ENCODE results near the gene NOTCH4. TPM values are rescaled to one million over a fixed set of nuclear protein-coding genes. Genes with fewer than 3 reads are reported as not detected.
A peak's percentile ranks its signal among the peaks of the same experiment; 100 is the strongest.

The NOTCH4 gene
- total and polyA plus RNA-seq, 9 of the 15 experiments (the other 6 are each of a cell fraction or from before 2014, with no cell fraction given), result 0.24 to 4.3 (median 1.7) TPM

GRCh38 chr6:32255199-32256153, 31.6 kb upstream of the NOTCH4 start:
- ATAC-seq, result peak; percentile 99
- intact Hi-C loops (cut with micrococcal nuclease), result no loop called here
- no peak for TF ChIP-seq ZSCAN32 (CRISPR knock-in tag; IDR thresholded peaks at IDR 0.05)
- TF ChIP-seq AFF4 (CRISPR knock-in tag; IDR thresholded peaks at IDR 0.05), result no peak
- no peak for TF ChIP-seq SAFB2 (IDR thresholded peaks at IDR 0.05; ENCODE audit: borderline replicate concordance, low read depth, low read length, severe bottlenecking)
- peak; percentile 61; the same call in 1 of the 2 replicates for TF ChIP-seq ARID1B (IDR thresholded peaks at IDR 0.05)
- TF ChIP-seq BCOR (IDR thresholded peaks at IDR 0.05), result no peak
- TF ChIP-seq KLF16 (IDR thresholded peaks at IDR 0.05), result peak; percentile 45; the same call in 1 of the 2 replicates
- TF ChIP-seq JUN (IDR thresholded peaks at IDR 0.05; ENCODE audit: borderline replicate concordance, low read depth, low read length), result peak; percentile 85
- TF ChIP-seq JUN (CRISPR knock-in tag; IDR thresholded peaks at IDR 0.05; ENCODE audit: borderline replicate concordance), result no peak
- 0 out of 2 replicates have a peak, but pooled peaks have one; percentile 28 for TF ChIP-seq EHMT2 (IDR thresholded peaks at IDR 0.05)
- TF ChIP-seq CTCF (IDR thresholded peaks at IDR 0.05 in 2 of 3, conservative IDR thresholded peaks at IDR 0.05 in 1 of 3; ENCODE audit: insufficient read depth in 2 of 3, low read depth in 1 of 3, low read length in 3 of 3), result peak; percentile 57 to 89 (median 67)
- TF ChIP-seq SMARCE1 (IDR thresholded peaks at IDR 0.05), result 0 out of 2 replicates have a peak, but pooled peaks have one; percentile 56
- TF ChIP-seq ZSCAN29 (IDR thresholded peaks at IDR 0.05), result 0 out of 2 replicates have a peak, but pooled peaks have one; percentile 30
- no peak for TF ChIP-seq SNIP1 (IDR thresholded peaks at IDR 0.05; ENCODE audit: low read depth)
- TF ChIP-seq TEAD4 (IDR thresholded peaks at IDR 0.05; ENCODE audit: low read length), result peak; percentile 91
- TF ChIP-seq TEAD4 (CRISPR knock-in tag; IDR thresholded peaks at IDR 0.05; ENCODE audit: borderline replicate concordance), result peak; percentile 74; the same call in 1 of the 2 replicates
- TF ChIP-seq GATAD2B (IDR thresholded peaks at IDR 0.05; ENCODE audit: borderline replicate concordance), result no peak
- 0 out of 2 replicates have a peak, but pooled peaks have one; percentile 35 for TF ChIP-seq POLR2A (conservative IDR thresholded peaks at IDR 0.05)

More at GRCh38 chr6:32255199-32256153, 31.6 kb upstream of the NOTCH4 start:
- Histone ChIP-seq H3K27me3 (ENCODE audit: control insufficient read depth in 2 of 2, insufficient read depth in 2 of 2, low read length in 2 of 2) (no peaks in the 10 kb centered on the region; a peak in 2 of 5 replicates), H3K36me3 (ENCODE audit: control insufficient read depth, insufficient read depth, low read length) (no peaks in the 10 kb centered on the region), H3K4me3 (peak overlapping the region; percentile 36), H3K4me1 (replicated peaks in 1 of 2; ENCODE audit: control insufficient read depth in 2 of 2, insufficient read depth in 2 of 2, low read length in 2 of 2) (peaks cover 6 to 10% of the 10 kb centered on the region in 2 experiments; a peak in 4 of 5 replicates), H3K4me2 (ENCODE audit: insufficient read depth, low read length) (peak overlapping the region; percentile 97), H4K20me1 (replicated peaks; ENCODE audit: control insufficient read depth, insufficient read depth, low read length) (no peaks in the 10 kb centered on the region), H3K79me2 (ENCODE audit: control insufficient read depth, insufficient read depth, low read length) (no peaks in the 10 kb centered on the region), H3K9me3 (replicated peaks; ENCODE audit: control insufficient read depth, insufficient read depth, low read depth, low read length) (0 out of 2 replicates have a peak, but pooled peaks cover 2% of the 10 kb centered on the region), H3K9me1 (ENCODE audit: control insufficient read depth, insufficient read depth, low read length) (no peaks in the 10 kb centered on the region), H2AFZ (ENCODE audit: low read depth, low read length) (peak overlapping the region; percentile 100), H3K9ac (ENCODE audit: insufficient read depth in 1 of 2, low read depth in 2 of 2, low read length in 2 of 2) (peak overlapping the region; percentile 70 to 81; a peak in 3 of 4 replicates), H3K27ac (ENCODE audit: extremely low read depth, low read depth, low read length) (peak overlapping the region; percentile 66)
- TSS peak; percentile 82 for BruUV-seq (replicated peaks)
- CTCF ChIA-PET (ENCODE audit: low intra/inter-chr PET ratio), result interaction anchor here (0.6 to 1.0 kb wide), 3 partner anchors 12 to 531 kb away, joined by 3 read pairs; no protein-coding TSS in a partner anchor
- in situ Hi-C loops (cut with MboI), result no loop called here
- POLR2A ChIA-PET, result interaction anchor here (0.6 to 1.6 kb wide), 4 partner anchors 8 to 125 kb away, joined by 3 to 6 read pairs (median 4); partner anchors contain the start of gene FKBPL
- FAIRE-seq, result peak; percentile 74
- 13% methylated on average over 25 of the region's 30 CpGs for WGBS (ENCODE audit: insufficient coverage, low coverage, missing lambda C conversion rate)
- peak; percentile 70 to 84 (median 78) for DNase-seq (ENCODE audit: extremely low read depth in 1 of 4, low spot score in 3 of 4)

Data from K562 (cell line).